HFFc6 (cell line): ENCODE measurements around the gene KLHDC7A. TPM values are rescaled to one million over a fixed set of nuclear protein-coding genes. Genes with fewer than 3 reads are reported as not detected.

ENCODE experiments used
- DNase-seq: peaks from one replicate; pipeline ENCODE4 v3.0.0-alpha.2; 2018
- H3K27ac Mint-ChIP-seq: 2 replicates; pipeline ENCODE4 v1.8.0; 2020; ENCODE audit warnings: mild to moderate bottlenecking, mixed read lengths
- H3K27me3 Mint-ChIP-seq: 2 replicates; pipeline ENCODE4 v1.8.0; 2021; ENCODE audit warnings: mild to moderate bottlenecking, moderate library complexity, mixed read lengths; ENCODE audit not compliant: insufficient read depth
- H3K36me3 Mint-ChIP-seq: 2 replicates; pipeline ENCODE4 v1.8.0; 2021; ENCODE audit warnings: low read depth, mixed read lengths
- H3K4me1 Mint-ChIP-seq: 2 replicates; pipeline ENCODE4 v1.8.0; 2020; ENCODE audit warnings: low read depth, mixed read lengths
- H3K4me3 Mint-ChIP-seq: 2 replicates; pipeline ENCODE4 v1.8.0; 2020; ENCODE audit warnings: mild to moderate bottlenecking, moderate library complexity, mixed read lengths
- H3K9me3 Mint-ChIP-seq: 2 replicates; pipeline ENCODE4 v1.8.0; 2020; ENCODE audit warnings: mild to moderate bottlenecking, mixed read lengths
- total RNA-seq, 6 experiments: library from RNA; stranded (reverse); fragmentation: NEBNext Ultra II Directional; extraction: Animal tissue kit (Norgen Biotek cat#: 25700); gene quantifications; 2 replicates in 1 of 6; 3 replicates in 5 of 6; pipeline ENCODE4 v1.2.3, GENCODE V29; 2021
- TF ChIP-seq, protein P1 (sequence below): fragments of 200-600 bp; sonication (generic); IDR thresholded peaks from 2 replicates; pipeline ENCODE4 v1.5.0; 2021; ENCODE audit warnings: antibody characterized with exemption, mild to moderate bottlenecking

The KLHDC7A gene
- total RNA-seq, 6 experiments from 2014 or later = not detected

DNA sequence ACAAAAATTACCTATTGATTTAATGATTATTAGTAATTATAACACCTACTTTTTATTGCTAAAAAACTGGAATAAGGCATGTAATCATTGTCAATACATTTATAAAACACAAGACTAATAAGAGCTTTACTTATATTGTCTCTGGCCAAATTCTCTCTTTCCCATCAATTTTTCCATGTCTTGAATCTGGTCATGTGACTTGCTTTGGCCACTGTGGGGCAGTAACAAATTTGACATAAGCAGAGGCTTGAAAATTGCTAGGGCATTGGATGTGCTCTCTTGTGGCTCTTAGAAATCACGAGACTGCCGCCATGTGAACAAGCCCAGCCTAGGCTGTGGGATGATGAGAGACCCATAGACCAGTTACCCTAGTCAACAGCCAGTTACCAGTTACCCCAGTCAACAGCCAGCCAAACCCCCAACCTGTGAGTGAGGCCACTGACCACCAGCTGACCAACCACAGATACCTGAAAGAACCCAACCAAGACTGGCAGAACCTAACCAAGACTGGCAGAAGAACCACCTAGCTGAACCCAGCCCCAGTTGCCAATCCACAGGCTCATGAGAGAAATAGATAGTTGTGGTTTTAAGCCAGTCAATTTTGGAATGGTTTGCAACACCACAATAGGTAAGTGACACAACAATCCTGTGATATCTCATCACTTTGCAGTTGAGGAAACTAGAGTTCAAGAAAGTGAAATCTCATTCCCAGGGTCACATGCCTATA is 8.8 kb downstream of the KLHDC7A start:
- H3K36me3 Mint-ChIP-seq = 0 out of 2 replicates have a peak, but pooled peaks cover 3% of the 10 kb centered on the region
- no peaks in the 10 kb centered on the region for H3K4me1 Mint-ChIP-seq
- peaks cover 65% of the 10 kb centered on the region for H3K9me3 Mint-ChIP-seq
- H3K27ac Mint-ChIP-seq = no peak overlapping the region
- no peak overlapping the region for H3K4me3 Mint-ChIP-seq
- H3K27me3 Mint-ChIP-seq = no peaks in the 10 kb centered on the region; the same call in none of the 2 replicates
- DNase-seq = no peak
- TF ChIP-seq, protein P1, sequence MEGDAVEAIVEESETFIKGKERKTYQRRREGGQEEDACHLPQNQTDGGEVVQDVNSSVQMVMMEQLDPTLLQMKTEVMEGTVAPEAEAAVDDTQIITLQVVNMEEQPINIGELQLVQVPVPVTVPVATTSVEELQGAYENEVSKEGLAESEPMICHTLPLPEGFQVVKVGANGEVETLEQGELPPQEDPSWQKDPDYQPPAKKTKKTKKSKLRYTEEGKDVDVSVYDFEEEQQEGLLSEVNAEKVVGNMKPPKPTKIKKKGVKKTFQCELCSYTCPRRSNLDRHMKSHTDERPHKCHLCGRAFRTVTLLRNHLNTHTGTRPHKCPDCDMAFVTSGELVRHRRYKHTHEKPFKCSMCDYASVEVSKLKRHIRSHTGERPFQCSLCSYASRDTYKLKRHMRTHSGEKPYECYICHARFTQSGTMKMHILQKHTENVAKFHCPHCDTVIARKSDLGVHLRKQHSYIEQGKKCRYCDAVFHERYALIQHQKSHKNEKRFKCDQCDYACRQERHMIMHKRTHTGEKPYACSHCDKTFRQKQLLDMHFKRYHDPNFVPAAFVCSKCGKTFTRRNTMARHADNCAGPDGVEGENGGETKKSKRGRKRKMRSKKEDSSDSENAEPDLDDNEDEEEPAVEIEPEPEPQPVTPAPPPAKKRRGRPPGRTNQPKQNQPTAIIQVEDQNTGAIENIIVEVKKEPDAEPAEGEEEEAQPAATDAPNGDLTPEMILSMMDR = no peak

DNA sequence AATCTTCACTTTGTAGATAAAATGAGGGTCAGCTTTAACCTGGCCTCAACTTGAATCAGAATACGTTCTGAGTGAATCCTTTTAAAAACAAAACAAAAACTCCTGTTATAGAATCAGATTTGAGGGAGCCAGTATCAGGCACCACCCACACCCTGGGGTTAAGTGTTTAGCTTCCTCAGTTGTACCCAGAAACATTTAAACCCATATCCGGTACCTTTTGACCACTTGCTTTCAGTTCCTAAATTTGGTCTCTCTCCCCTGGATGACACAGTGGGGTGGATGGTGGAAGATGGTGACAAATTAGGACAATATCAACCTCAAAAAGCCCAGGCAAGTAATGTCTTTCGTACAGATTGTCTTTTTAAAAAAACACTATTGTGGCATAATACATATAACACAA is 10.4 kb downstream of the KLHDC7A start:
- peaks cover 67% of the 10 kb centered on the region for H3K9me3 Mint-ChIP-seq
- H3K27me3 Mint-ChIP-seq = no peaks in the 10 kb centered on the region; the same call in none of the 2 replicates
- no peaks in the 10 kb centered on the region for H3K4me1 Mint-ChIP-seq
- 0 out of 2 replicates have a peak, but pooled peaks cover 3% of the 10 kb centered on the region for H3K36me3 Mint-ChIP-seq
- no peak overlapping the region for H3K27ac Mint-ChIP-seq
- TF ChIP-seq, protein P1 = no peak
- no peak for DNase-seq
- H3K4me3 Mint-ChIP-seq = no peak overlapping the region

DNA sequence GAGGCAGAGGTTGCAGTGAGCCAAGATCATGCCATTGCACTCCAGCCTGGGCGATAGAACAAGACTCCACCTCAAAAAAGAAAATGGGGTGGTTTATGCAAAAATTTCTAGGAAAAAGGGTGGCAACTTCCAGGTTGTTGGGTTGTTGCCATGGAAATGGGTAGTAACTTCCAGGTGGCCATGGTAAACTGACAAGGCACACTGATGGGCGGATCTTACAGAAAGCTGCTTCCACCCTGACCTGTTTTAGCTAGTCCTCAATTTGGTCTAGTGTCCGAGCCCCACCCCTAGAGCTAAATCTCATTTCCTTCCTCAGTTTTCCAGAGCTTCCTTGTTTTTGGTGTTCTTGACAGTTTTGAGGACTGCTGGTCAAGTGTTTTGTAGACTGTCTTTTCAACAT is 13.6 kb downstream of the KLHDC7A start:
- no peaks in the 10 kb centered on the region; the same call in none of the 2 replicates for H3K27me3 Mint-ChIP-seq
- H3K27ac Mint-ChIP-seq = no peak overlapping the region
- no peak overlapping the region for H3K4me3 Mint-ChIP-seq
- TF ChIP-seq, protein P1 = no peak
- DNase-seq = no peak
- H3K36me3 Mint-ChIP-seq = no peaks in the 10 kb centered on the region
- H3K4me1 Mint-ChIP-seq = no peaks in the 10 kb centered on the region
- H3K9me3 Mint-ChIP-seq = peaks cover 73% of the 10 kb centered on the region

DNA sequence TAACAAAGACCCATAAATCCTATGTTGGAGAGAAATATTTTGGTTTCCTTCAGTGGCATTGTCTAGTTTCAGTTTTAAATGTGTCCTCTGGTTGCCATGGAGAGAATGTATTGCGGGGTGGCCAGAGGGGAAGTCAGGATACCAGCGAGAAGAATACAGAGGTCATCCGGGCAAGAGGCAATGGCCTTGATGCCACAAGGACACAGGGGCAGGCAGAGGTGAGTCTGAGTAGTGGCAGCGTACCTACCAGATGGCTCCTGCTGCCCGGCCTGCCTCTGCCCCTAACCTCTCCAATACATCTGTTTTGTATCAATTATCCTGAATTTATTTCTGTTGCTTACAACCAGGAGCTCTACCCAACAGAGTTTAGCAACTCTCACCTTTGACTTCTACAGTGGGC is 14.9 kb downstream of the KLHDC7A start:
- Mint-ChIP-seq H3K4me1 (no peaks in the 10 kb centered on the region), H3K27me3 (no peaks in the 10 kb centered on the region; the same call in none of the 2 replicates), H3K9me3 (peaks cover 79% of the 10 kb centered on the region), H3K4me3 (no peak overlapping the region), H3K27ac (no peak overlapping the region), H3K36me3 (no peaks in the 10 kb centered on the region)
- DNase-seq = no peak
- TF ChIP-seq, protein P1 = no peak

DNA sequence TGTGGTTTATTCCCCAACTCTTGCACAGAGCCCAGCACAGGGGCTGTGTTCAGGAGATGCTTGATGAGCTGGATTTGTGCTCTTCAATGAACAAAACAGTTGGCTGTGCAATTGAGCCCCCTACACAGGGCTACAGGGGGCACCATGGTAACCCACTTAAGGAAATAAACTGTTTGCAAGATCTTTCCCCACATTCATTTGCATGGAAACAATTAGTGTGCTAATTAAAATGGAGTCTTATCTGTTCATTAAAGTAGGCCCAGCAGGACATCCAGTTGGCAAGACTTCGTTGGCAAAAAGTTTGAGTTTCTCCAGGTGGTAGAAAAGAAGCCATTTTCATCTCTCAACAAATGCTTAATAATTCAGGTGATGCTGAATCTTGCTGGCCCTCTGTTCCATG is 15.3 kb downstream of the KLHDC7A start:
- TF ChIP-seq, protein P1 = no peak
- Mint-ChIP-seq H3K27me3 (no peaks in the 10 kb centered on the region; the same call in 1 of the 2 replicates), H3K9me3 (peaks cover 79% of the 10 kb centered on the region), H3K27ac (no peak overlapping the region), H3K4me1 (no peaks in the 10 kb centered on the region), H3K36me3 (no peaks in the 10 kb centered on the region), H3K4me3 (no peak overlapping the region)
- no peak for DNase-seq
